HepG2 (cell line): ENCODE data around the gene RRAS. TPM values are rescaled to one million over a fixed set of nuclear protein-coding genes. Genes with fewer than 3 reads are reported as not detected.

Experiments used
- ARID3A ChIP-seq: IDR thresholded peaks from 2 replicates; pipeline ENCODE4 v1.6.1; 2012; ENCODE audit warnings: low read depth, low read length, improper control_type of control experiment
- CBX5 ChIP-seq: sonication (generic); formaldehyde crosslinking; IDR thresholded peaks from 2 replicates; pipeline ENCODE4 v1.4.0; 2020; ENCODE audit warnings: missing genetic modification reagents, borderline replicate concordance
- IRF9 ChIP-seq: sonication (generic); formaldehyde crosslinking; IDR thresholded peaks from 2 replicates; pipeline ENCODE4 v1.8.0; 2022; ENCODE audit warnings: missing genetic modification reagents, mild to moderate bottlenecking, borderline replicate concordance
- ONECUT2 ChIP-seq: sonication (generic); formaldehyde crosslinking; IDR thresholded peaks from 2 replicates; pipeline ENCODE4 v1.4.0; 2020; ENCODE audit warnings: missing genetic modification reagents
- TMF1 ChIP-seq: sonication (generic); formaldehyde crosslinking; IDR thresholded peaks from 2 replicates; pipeline ENCODE4 v1.8.1; 2022; ENCODE audit warnings: low read depth, missing genetic modification reagents
- ZBTB34 ChIP-seq: sonication (generic); formaldehyde crosslinking; IDR thresholded peaks from 2 replicates; pipeline ENCODE4 v1.8.0; 2022; ENCODE audit warnings: mild to moderate bottlenecking, missing genetic modification reagents
- ZBTB38 ChIP-seq: sonication (generic); formaldehyde crosslinking; IDR thresholded peaks from 2 replicates; pipeline ENCODE4 v1.5.1; 2020; ENCODE audit warnings: mild to moderate bottlenecking, missing genetic modification reagents
- ZNF142 ChIP-seq: sonication (generic); formaldehyde crosslinking; IDR thresholded peaks from 2 replicates; pipeline ENCODE4 v1.4.0; 2020; ENCODE audit warnings: missing genetic modification reagents
- ZNF180 ChIP-seq: sonication (generic); formaldehyde crosslinking; IDR thresholded peaks from 2 replicates; pipeline ENCODE4 v1.4.0; 2020; ENCODE audit warnings: low read depth, missing genetic modification reagents, borderline replicate concordance
- ZNF782 ChIP-seq: sonication (generic); formaldehyde crosslinking; IDR thresholded peaks from 2 replicates; pipeline ENCODE4 v1.4.0; 2020; ENCODE audit warnings: missing genetic modification reagents, mild to moderate bottlenecking, borderline replicate concordance
- ZSCAN9 ChIP-seq: IDR thresholded peaks from 2 replicates; pipeline ENCODE4 v1.6.1; 2016; ENCODE audit warnings: borderline replicate concordance
- polyA plus RNA-seq, 8 experiments: library from polyadenylated mRNA; depleted of rRNA in 3 of 8; stranded (reverse) in 7 of 8; unstranded in 1 of 8; fragments of >200 nt; fragmentation: Illumina TruSeq in 4 of 8; extraction: Trizol in 4 of 8; gene quantifications; 2 replicates each; pipeline versions ENCODE4 v1.2.1 to v1.2.3, GENCODE V29; 2011 to 2016; ENCODE audit warnings: low read depth in 4 of 8, missing spikeins in 1 of 8, mixed read lengths in 1 of 8; ENCODE audit not compliant: insufficient read depth in 1 of 8
- total RNA-seq, 5 experiments: library from RNA; depleted of rRNA; stranded (reverse); fragments of >200 nt; fragmentation: Illumina TruSeq; extraction: Trizol; gene quantifications; 2 replicates each; pipeline ENCODE4 v1.2.3, GENCODE V29; 2016; ENCODE audit warnings: low read depth in 1 of 5
- TF ChIP-seq, protein P1 (sequence below): sonication (generic); formaldehyde crosslinking; IDR thresholded peaks from 2 replicates; pipeline ENCODE4 v1.4.0; 2020; ENCODE audit warnings: mild to moderate bottlenecking, low read depth, missing genetic modification reagents
- TF ChIP-seq, protein P2 (sequence below): sonication (generic); formaldehyde crosslinking; IDR thresholded peaks from 2 replicates; pipeline ENCODE4 v1.4.0; 2020; ENCODE audit warnings: mild to moderate bottlenecking, low read depth, missing genetic modification reagents
- TF ChIP-seq, protein P3 (sequence below): IDR thresholded peaks from 2 replicates; pipeline ENCODE4 v1.6.1; 2016; ENCODE audit warnings: mild to moderate bottlenecking, missing biosample characterization, missing genetic modification reagents

Gene RRAS
- total and polyA plus RNA-seq, 2 of the 13 experiments (the other 11 are each of a cell fraction or from before 2014, with no cell fraction given) = 1.5 to 12.0 TPM

GRCh38 chr19:49676136-49676783 lies 36.3 kb upstream of the RRAS start (continued):
- 0 out of 2 replicates have a peak, but pooled peaks have one; percentile 31 for TF ChIP-seq ZBTB34 (CRISPR knock-in tag)
- TF ChIP-seq ZNF782 (CRISPR knock-in tag) = peak; percentile 59; the same call in 1 of the 2 replicates
- TF ChIP-seq, protein P1, sequence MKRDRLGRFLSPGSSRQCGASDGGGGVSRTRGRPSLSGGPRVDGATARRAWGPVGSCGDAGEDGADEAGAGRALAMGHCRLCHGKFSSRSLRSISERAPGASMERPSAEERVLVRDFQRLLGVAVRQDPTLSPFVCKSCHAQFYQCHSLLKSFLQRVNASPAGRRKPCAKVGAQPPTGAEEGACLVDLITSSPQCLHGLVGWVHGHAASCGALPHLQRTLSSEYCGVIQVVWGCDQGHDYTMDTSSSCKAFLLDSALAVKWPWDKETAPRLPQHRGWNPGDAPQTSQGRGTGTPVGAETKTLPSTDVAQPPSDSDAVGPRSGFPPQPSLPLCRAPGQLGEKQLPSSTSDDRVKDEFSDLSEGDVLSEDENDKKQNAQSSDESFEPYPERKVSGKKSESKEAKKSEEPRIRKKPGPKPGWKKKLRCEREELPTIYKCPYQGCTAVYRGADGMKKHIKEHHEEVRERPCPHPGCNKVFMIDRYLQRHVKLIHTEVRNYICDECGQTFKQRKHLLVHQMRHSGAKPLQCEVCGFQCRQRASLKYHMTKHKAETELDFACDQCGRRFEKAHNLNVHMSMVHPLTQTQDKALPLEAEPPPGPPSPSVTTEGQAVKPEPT (CRISPR knock-in tag) = no peak
- TF ChIP-seq ZNF180 (CRISPR knock-in tag) = no peak
- TF ChIP-seq CBX5 (CRISPR knock-in tag) = no peak; the same call in 1 of the 2 replicates
- TF ChIP-seq, protein P2, sequence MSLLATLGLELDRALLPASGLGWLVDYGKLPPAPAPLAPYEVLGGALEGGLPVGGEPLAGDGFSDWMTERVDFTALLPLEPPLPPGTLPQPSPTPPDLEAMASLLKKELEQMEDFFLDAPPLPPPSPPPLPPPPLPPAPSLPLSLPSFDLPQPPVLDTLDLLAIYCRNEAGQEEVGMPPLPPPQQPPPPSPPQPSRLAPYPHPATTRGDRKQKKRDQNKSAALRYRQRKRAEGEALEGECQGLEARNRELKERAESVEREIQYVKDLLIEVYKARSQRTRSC (CRISPR knock-in tag) = no peak
- TF ChIP-seq IRF9 (CRISPR knock-in tag) = 0 out of 2 replicates have a peak, but pooled peaks have one; percentile 12
- peak; percentile 87 for TF ChIP-seq ZBTB38 (CRISPR knock-in tag)
- peak; percentile 9; the same call in 1 of the 2 replicates for TF ChIP-seq ARID3A
- TF ChIP-seq ONECUT2 (CRISPR knock-in tag) = no peak
- no peak for TF ChIP-seq ZNF142 (CRISPR knock-in tag)
- 0 out of 2 replicates have a peak, but pooled peaks have one; percentile 39 for TF ChIP-seq TMF1 (CRISPR knock-in tag)
- TF ChIP-seq ZSCAN9 (CRISPR knock-in tag) = no peak
- TF ChIP-seq, protein P3, sequence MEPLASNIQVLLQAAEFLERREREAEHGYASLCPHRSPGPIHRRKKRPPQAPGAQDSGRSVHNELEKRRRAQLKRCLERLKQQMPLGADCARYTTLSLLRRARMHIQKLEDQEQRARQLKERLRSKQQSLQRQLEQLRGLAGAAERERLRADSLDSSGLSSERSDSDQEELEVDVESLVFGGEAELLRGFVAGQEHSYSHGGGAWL (CRISPR knock-in tag) = no peak
